GM23338 (cell line): Measurements from ENCODE around the gene LCLAT1. TPM values are rescaled to one million over a fixed set of nuclear protein-coding genes. Genes with fewer than 3 reads are reported as not detected.

ENCODE experiments used
- ATAC-seq: fragments of 200-7000 bp; cut with Tn5 transposase; 3 replicates; pipeline ENCODE4 v1.9.1; 2020
- DNase-seq: peaks from one replicate; pipeline ENCODE4 v3.0.0-alpha.2; 2015; ENCODE audit warnings: low spot score
- H2AFZ ChIP-seq: fragments of 200-600 bp; sonication (generic); 2 replicates; pipeline ENCODE4 v1.8.0; 2016; ENCODE audit warnings: antibody characterized with exemption, mild to moderate bottlenecking, moderate library complexity
- H3F3A ChIP-seq: fragments of 200-600 bp; sonication (generic); replicated peaks from 2 replicates; pipeline ENCODE4 v1.8.0; 2017; ENCODE audit warnings: antibody characterized with exemption, mixed run types, low read depth
- H3K27ac ChIP-seq: fragments of 200-600 bp; sonication (generic); 2 replicates; pipeline ENCODE4 v1.6.1; 2016; ENCODE audit warnings: low read depth
- H3K27me3 ChIP-seq: fragments of 200-600 bp; sonication (generic); 2 replicates; pipeline ENCODE4 v1.8.0; 2016; ENCODE audit warnings: mild to moderate bottlenecking, mixed run types, moderate library complexity; ENCODE audit not compliant: insufficient read depth
- H3K36me3 ChIP-seq: fragments of 200-600 bp; sonication (generic); 2 replicates; pipeline ENCODE4 v1.8.0; 2016; ENCODE audit warnings: mild to moderate bottlenecking; ENCODE audit not compliant: insufficient read depth
- H3K4me1 ChIP-seq: fragments of 200-600 bp; sonication (generic); 2 replicates; pipeline ENCODE4 v1.8.0; 2016; ENCODE audit warnings: mild to moderate bottlenecking, moderate library complexity; ENCODE audit not compliant: insufficient read depth
- H3K4me2 ChIP-seq: fragments of 200-600 bp; sonication (generic); 2 replicates; pipeline ENCODE4 v1.7.1; 2017; ENCODE audit warnings: mixed run types
- H3K4me3 ChIP-seq: fragments of 200-600 bp; sonication (generic); 2 replicates; pipeline ENCODE4 v1.6.1; 2016; ENCODE audit warnings: mixed run types
- H3K79me2 ChIP-seq: fragments of 200-600 bp; sonication (generic); replicated peaks from 2 replicates; pipeline ENCODE4 v1.8.0; 2017; ENCODE audit warnings: mild to moderate bottlenecking; ENCODE audit not compliant: insufficient read depth
- H3K9me2 ChIP-seq: fragments of 200-600 bp; sonication (generic); 2 replicates; pipeline ENCODE4 v1.8.0; 2017; ENCODE audit not compliant: insufficient read depth
- H4K20me1 ChIP-seq: fragments of 200-600 bp; sonication (generic); replicated peaks from 2 replicates; pipeline ENCODE4 v1.8.0; 2017; ENCODE audit warnings: mild to moderate bottlenecking; ENCODE audit not compliant: insufficient read depth
- H3K27ac Mint-ChIP-seq: 2 replicates; pipeline ENCODE4 v1.8.0; 2020; ENCODE audit warnings: inconsistent platforms, mild to moderate bottlenecking, moderate library complexity, mixed read lengths
- H3K27me3 Mint-ChIP-seq: 3 replicates; pipeline ENCODE4 v1.8.0; 2022; ENCODE audit warnings: low read depth, mild to moderate bottlenecking, moderate library complexity, mixed read lengths, inconsistent platforms; ENCODE audit not compliant: insufficient read depth, poor library complexity
- H3K36me3 Mint-ChIP-seq: 3 replicates; pipeline ENCODE4 v1.8.0; 2021; ENCODE audit warnings: low read depth, mild to moderate bottlenecking, inconsistent platforms, moderate library complexity, mixed read lengths
- H3K4me1 Mint-ChIP-seq: 3 replicates; pipeline ENCODE4 v1.8.0; 2020; ENCODE audit warnings: mild to moderate bottlenecking, inconsistent platforms, mixed read lengths
- H3K4me3 Mint-ChIP-seq: 3 replicates; pipeline ENCODE4 v1.8.0; 2021; ENCODE audit warnings: moderate library complexity, mild to moderate bottlenecking, inconsistent platforms, mixed read lengths
- H3K9me3 Mint-ChIP-seq: 3 replicates; pipeline ENCODE4 v1.8.0; 2020; ENCODE audit warnings: moderate library complexity, mild to moderate bottlenecking, inconsistent platforms, mixed read lengths
- CREB1 ChIP-seq: fragments of 250-450 bp; sonication (Bioruptor Pico); IDR thresholded peaks from 2 replicates; pipeline ENCODE4 v1.5.0; 2020; ENCODE audit warnings: low read depth, mild to moderate bottlenecking, moderate library complexity
- CTCF ChIP-seq, 2 experiments: fragments of 200-600 bp in 1 of 2; sonication (generic) in 1 of 2; conservative IDR thresholded peaks; 2 replicates each; pipeline versions ENCODE4 v1.5.1 to v1.6.1; 2016 to 2017; ENCODE audit warnings: antibody characterized with exemption in 2 of 2, low read depth in 2 of 2, mild to moderate bottlenecking in 2 of 2, moderate library complexity in 1 of 2
- ETS1 ChIP-seq: IDR thresholded peaks from 2 replicates; pipeline ENCODE4 v1.6.1; 2016; ENCODE audit warnings: antibody characterized with exemption
- EZH2 ChIP-seq: fragments of 200-600 bp; sonication (generic); IDR thresholded peaks from one replicate; pipeline ENCODE4 v1.8.0; 2017; ENCODE audit warnings: antibody characterized with exemption, mild to moderate bottlenecking, low read depth; ENCODE audit not compliant: unreplicated experiment
- JUNB ChIP-seq: IDR thresholded peaks from one replicate; pipeline ENCODE4 v1.6.1; 2016; ENCODE audit warnings: antibody characterized with exemption; ENCODE audit not compliant: unreplicated experiment
- NANOG ChIP-seq: IDR thresholded peaks from 2 replicates; pipeline ENCODE4 v1.6.1; 2016; ENCODE audit warnings: antibody characterized with exemption, borderline replicate concordance
- POLR2AphosphoS5 ChIP-seq: IDR thresholded peaks from 2 replicates; pipeline ENCODE4 v1.6.1; 2016; ENCODE audit warnings: antibody characterized with exemption, low read depth
- REST ChIP-seq: IDR thresholded peaks from one replicate; pipeline ENCODE4 v1.6.1; 2018; ENCODE audit warnings: antibody characterized with exemption; ENCODE audit not compliant: unreplicated experiment
- STAT1 ChIP-seq: IDR thresholded peaks from one replicate; pipeline ENCODE4 v1.6.1; 2016; ENCODE audit warnings: antibody characterized with exemption; ENCODE audit not compliant: unreplicated experiment
- ZNF114 ChIP-seq: fragments of 250-450 bp; sonication (Bioruptor Pico); IDR thresholded peaks from 2 replicates; pipeline ENCODE4 v1.5.0; 2020; ENCODE audit warnings: mild to moderate bottlenecking, moderate library complexity
- ZNF331 ChIP-seq: fragments of 250-450 bp; sonication (Bioruptor Pico); IDR thresholded peaks from 2 replicates; pipeline ENCODE4 v1.5.0; 2020; ENCODE audit warnings: low read depth, mild to moderate bottlenecking, moderate library complexity
- polyA plus RNA-seq: library from polyadenylated mRNA; unstranded; fragments of >200 nt; fragmentation: Nextera tagmentation; extraction: Ambion mirVana; gene quantifications from 2 replicates; pipeline ENCODE4 v1.2.1, GENCODE V29; 2016
- total RNA-seq: library from RNA; depleted of rRNA; stranded (reverse); fragments of >200 nt; shearing (Covaris generic); gene quantifications from 2 replicates; pipeline ENCODE4 v1.2.3, GENCODE V29; 2014

LCLAT1 gene
- total and polyA plus RNA-seq, 2 experiments from 2014 or later, result 11.5 to 30.1 TPM

- no peak for ATAC-seq
- Histone ChIP-seq H3K36me3 (no peaks in the 10 kb centered on the region), H3K27me3 (no peaks in the 10 kb centered on the region), H3F3A (no peaks in the 10 kb centered on the region), H3K4me1 (no peaks in the 10 kb centered on the region), H2AFZ (no peak overlapping the region), H3K79me2 (no peaks in the 10 kb centered on the region), H3K9me2 (no peaks in the 10 kb centered on the region), H3K4me3 (no peak overlapping the region), H3K4me2 (no peak overlapping the region), H3K27ac (no peak overlapping the region), H4K20me1 (no peaks in the 10 kb centered on the region)
- no peak for DNase-seq
- Mint-ChIP-seq H3K27me3 (peaks cover 5% of the 10 kb centered on the region), H3K36me3 (no peaks in the 10 kb centered on the region; the same call in 2 of the 3 replicates), H3K4me3 (no peak overlapping the region), H3K27ac (no peak overlapping the region), H3K4me1 (no peaks in the 10 kb centered on the region), H3K9me3 (no peaks in the 10 kb centered on the region)
- no peak for TF ChIP-seq ETS1
- no peak for TF ChIP-seq ZNF114 (CRISPR knock-in tag)
- TF ChIP-seq ZNF331 (CRISPR knock-in tag), result no peak
- no peak for TF ChIP-seq CTCF (conservative IDR thresholded peaks at IDR 0.05; ENCODE audit: low read depth in 2 of 2)
- no peak for TF ChIP-seq CREB1 (CRISPR knock-in tag)
- TF ChIP-seq EZH2, result no peak
- TF ChIP-seq POLR2AphosphoS5, result no peak
- TF ChIP-seq STAT1, result no peak
- no peak for TF ChIP-seq REST
- TF ChIP-seq JUNB, result no peak
Observed at GRCh38 chr2:30590407-30590806, 143.4 kb downstream of the LCLAT1 start.

DNA sequence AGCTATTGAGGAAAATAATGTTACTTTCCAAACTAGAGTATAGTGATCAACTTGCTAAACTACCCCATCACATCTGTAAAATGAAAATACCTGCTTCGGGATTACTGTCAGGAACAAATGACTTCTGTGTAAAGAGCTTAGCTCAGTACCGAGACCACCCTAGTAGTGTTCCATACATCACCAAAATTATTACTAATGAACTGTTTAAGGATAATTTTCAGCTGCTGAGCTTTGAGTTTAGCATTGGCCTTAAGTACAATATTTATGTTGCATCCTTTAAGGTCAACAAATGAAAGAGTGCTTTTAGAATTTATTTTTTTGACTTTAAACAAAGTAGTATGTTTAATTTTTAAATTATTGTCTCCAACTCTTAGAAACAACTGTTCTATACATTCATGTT lies 144.1 kb downstream of the LCLAT1 start:
- Histone ChIP-seq H3K4me1 (no peaks in the 10 kb centered on the region), H3K36me3 (no peaks in the 10 kb centered on the region), H3K79me2 (no peaks in the 10 kb centered on the region), H3K4me2 (no peak overlapping the region), H3K27me3 (no peaks in the 10 kb centered on the region), H3K27ac (no peak overlapping the region), H3F3A (no peaks in the 10 kb centered on the region), H2AFZ (no peak overlapping the region), H3K9me2 (no peaks in the 10 kb centered on the region), H4K20me1 (no peaks in the 10 kb centered on the region), H3K4me3 (no peak overlapping the region)
- Mint-ChIP-seq H3K4me3 (no peak overlapping the region), H3K4me1 (no peaks in the 10 kb centered on the region), H3K9me3 (no peaks in the 10 kb centered on the region), H3K27ac (no peak overlapping the region), H3K27me3 (peaks cover 5% of the 10 kb centered on the region), H3K36me3 (no peaks in the 10 kb centered on the region; the same call in 2 of the 3 replicates)
- DNase-seq, result no peak
- no peak for ATAC-seq
- no peak for TF ChIP-seq ZNF331 (CRISPR knock-in tag)
- no peak for TF ChIP-seq EZH2
- TF ChIP-seq CTCF (conservative IDR thresholded peaks at IDR 0.05; ENCODE audit: low read depth in 2 of 2), result no peak
- no peak for TF ChIP-seq REST
- TF ChIP-seq CREB1 (CRISPR knock-in tag), result no peak
- no peak for TF ChIP-seq POLR2AphosphoS5
- TF ChIP-seq STAT1, result no peak
- TF ChIP-seq NANOG, result no peak
